HCT116 (cell line): Measurements from ENCODE around the gene HSDL2. TPM values are rescaled to one million over a fixed set of nuclear protein-coding genes. Genes with fewer than 3 reads are reported as not detected.

Source experiments
- ATAC-seq: fragments of 200-7000 bp; cut with Tn5 transposase; 2 replicates; pipeline ENCODE4 v1.9.1; 2020; ENCODE audit warnings: mild to moderate bottlenecking, moderate library complexity
- BruUV-seq: library from RNA; stranded (reverse); fragments of 400-500 nt; replicated peaks from 2 replicates; lab custom pipeline; 2021; lab: Mats Ljungman, UMichigan
- CTCF ChIA-PET: fragments of 300-600 bp; sonication (Branson Sonifier 250); formaldehyde crosslinking; loops from one replicate; lab custom pipeline; 2021; ENCODE audit warnings: antibody characterized with exemption; lab: Charles Lee
- POLR2A ChIA-PET: fragments of 300-600, 350-600 bp; sonication (Branson Sonifier 250); formaldehyde crosslinking; loops from one replicate; lab custom pipeline; 2021; ENCODE audit warnings: antibody characterized with exemption; lab: Charles Lee
- RAD21 ChIA-PET, 2 experiments: fragments of 300-600 bp; sonication (Branson Sonifier 250); formaldehyde crosslinking; loops; one replicate each; lab custom pipeline; 2023; ENCODE audit warnings: low total read pairs in 2 of 2; ENCODE audit not compliant: uncharacterized antibody in 2 of 2, unreplicated experiment in 2 of 2, low non-redundant PET in 1 of 2; lab: Charles Lee
- DNase-seq: peaks from one replicate; pipeline ENCODE4 v3.0.0-alpha.2; 2010; ENCODE audit warnings: low read depth, low spot score
- H2AFZ ChIP-seq: fragments of 200-600 bp; shearing (Covaris generic), sonication (generic); 2 replicates; pipeline ENCODE4 v1.6.1; 2017; ENCODE audit warnings: low read depth, mixed run types, mixed read lengths, antibody characterized with exemption, low read length; ENCODE audit not compliant: poor library complexity, severe bottlenecking
- H3K27ac ChIP-seq: 2 replicates; pipeline ENCODE4 v1.5.1; 2012; ENCODE audit warnings: low read depth, low read length
- H3K27me3 ChIP-seq: fragments of 200-600 bp; sonication (generic); 2 replicates; pipeline ENCODE4 v1.6.1; 2016; ENCODE audit warnings: mixed run types, low read length, mixed read lengths; ENCODE audit not compliant: insufficient read depth
- H3K36me3 ChIP-seq, 2 experiments: fragments of 200-500 bp in 1 of 2; fragments of 200-600 bp in 1 of 2; sonication (Bioruptor generic) in 1 of 2; sonication (generic) in 1 of 2; 2 replicates each; pipeline versions ENCODE4 v1.5.1 to v1.6.1; 2014 to 2016; ENCODE audit warnings: low read length in 2 of 2, inconsistent platforms in 1 of 2, mixed read lengths in 1 of 2, mixed run types in 1 of 2; ENCODE audit not compliant: insufficient read depth in 2 of 2, control insufficient read depth in 1 of 2
- H3K4me1 ChIP-seq, 2 experiments: fragments of 200-600 bp in 1 of 2; sonication (generic) in 1 of 2; 2 replicates each; pipeline versions ENCODE4 v1.5.1 to v1.6.1; 2012 to 2017; ENCODE audit warnings: low read length in 2 of 2, inconsistent platforms in 1 of 2, mild to moderate bottlenecking in 1 of 2, mixed read lengths in 1 of 2, mixed run types in 1 of 2, moderate library complexity in 1 of 2; ENCODE audit not compliant: insufficient read depth in 2 of 2, control insufficient read depth in 1 of 2
- H3K4me2 ChIP-seq: fragments of 200-600 bp; sonication (generic); 2 replicates; pipeline ENCODE4 v1.6.1; 2017; ENCODE audit warnings: mixed run types, low read length, mixed read lengths
- H3K4me3 ChIP-seq, 2 experiments: fragments of 200-600 bp in 1 of 2; sonication (generic) in 1 of 2; replicated peaks in 1 of 2; 2 replicates each; pipeline ENCODE4 v1.5.1; 2011 to 2016; ENCODE audit warnings: low read length in 2 of 2, control low read depth in 1 of 2, low read depth in 1 of 2, mild to moderate bottlenecking in 1 of 2, mixed read lengths in 1 of 2, mixed run types in 1 of 2
- H3K79me2 ChIP-seq: fragments of 200-600 bp; sonication (generic); 2 replicates; pipeline ENCODE4 v1.6.1; 2017; ENCODE audit warnings: mild to moderate bottlenecking, mixed run types, low read length, moderate library complexity, mixed read lengths; ENCODE audit not compliant: insufficient read depth
- H3K9ac ChIP-seq: fragments of 200-600 bp; sonication (generic); 2 replicates; pipeline ENCODE4 v1.6.1; 2016; ENCODE audit warnings: low read length, mixed read lengths
- H3K9me2 ChIP-seq: fragments of 200-600 bp; sonication (generic), shearing (Covaris generic); 2 replicates; pipeline ENCODE4 v1.6.1; 2017; ENCODE audit warnings: mixed run types, mild to moderate bottlenecking, moderate library complexity; ENCODE audit not compliant: insufficient read depth
- H3K9me3 ChIP-seq, 2 experiments: fragments of 200-500 bp in 1 of 2; fragments of 200-600 bp in 1 of 2; sonication (Bioruptor generic) in 1 of 2; sonication (generic) in 1 of 2; 2 replicates each; pipeline ENCODE4 v1.6.1; 2014 to 2017; ENCODE audit warnings: low read length in 2 of 2, mixed read lengths in 2 of 2, inconsistent platforms in 1 of 2, low read depth in 1 of 2, mild to moderate bottlenecking in 1 of 2, mixed run types in 1 of 2, moderate library complexity in 1 of 2; ENCODE audit not compliant: control insufficient read depth in 1 of 2, insufficient read depth in 1 of 2
- H4K20me1 ChIP-seq: fragments of 200-600 bp; sonication (generic), shearing (Covaris generic); 2 replicates; pipeline ENCODE4 v1.6.1; 2017; ENCODE audit warnings: mixed run types, mild to moderate bottlenecking, moderate library complexity; ENCODE audit not compliant: insufficient read depth
- FOSL1 ChIP-seq: IDR thresholded peaks from 2 replicates; pipeline ENCODE4 v1.6.1; 2012; ENCODE audit warnings: low read depth
- SIN3A ChIP-seq: IDR thresholded peaks from 2 replicates; pipeline ENCODE4 v1.6.1; 2012; ENCODE audit warnings: low read depth
- SP1 ChIP-seq: IDR thresholded peaks from 2 replicates; pipeline ENCODE4 v1.6.1; 2012; ENCODE audit warnings: low read depth
- YY1 ChIP-seq: IDR thresholded peaks from 2 replicates; pipeline ENCODE4 v1.6.1; 2011; ENCODE audit warnings: low read length, low read depth, moderate library complexity, mild to moderate bottlenecking; ENCODE audit not compliant: insufficient replicate concordance; ENCODE audit errors: extremely low read depth
- ZNF274 ChIP-seq: fragments of 200-500 bp; sonication (Bioruptor generic); IDR thresholded peaks from 2 replicates; pipeline ENCODE4 v1.6.1; 2014; ENCODE audit warnings: mild to moderate bottlenecking, low read depth, low read length, inconsistent platforms
- intact Hi-C: fragments of 100-400 bp; cut with micrococcal nuclease; formaldehyde crosslinking; loops from 2 replicates; pipeline ENCODE4 v1.10.0; 2022
- total RNA-seq: library from RNA; stranded (reverse); gene quantifications from one replicate; pipeline ENCODE4 v1.2.1, GENCODE V29; 2021; ENCODE audit not compliant: unreplicated experiment
- TF ChIP-seq, protein P1 (sequence below): IDR thresholded peaks from 2 replicates; pipeline ENCODE4 v1.6.1; 2011; ENCODE audit warnings: mild to moderate bottlenecking, low read length, moderate library complexity; ENCODE audit not compliant: insufficient replicate concordance; ENCODE audit errors: extremely low read depth
- TF ChIP-seq, protein P2 (sequence below): IDR thresholded peaks from 2 replicates; pipeline ENCODE4 v1.6.1; 2012
- TF ChIP-seq, protein P3 (sequence below): IDR thresholded peaks from 2 replicates; pipeline ENCODE4 v1.6.1; 2012; ENCODE audit warnings: low read depth

HSDL2 gene
- total RNA-seq, 1 experiment from 2014 or later, result 33.9 TPM

- Histone ChIP-seq H3K4me1 (no peaks in the 10 kb centered on the region), H3K9me3 (no peaks in the 10 kb centered on the region; a peak in 1 of 4 replicates), H4K20me1 (no peaks in the 10 kb centered on the region), H3K36me3 (peaks cover 4 to 12% of the 10 kb centered on the region in 2 experiments; a peak in 2 of 4 replicates), H3K27me3 (no peaks in the 10 kb centered on the region), H3K4me2 (no peak overlapping the region), H3K4me3 (no peak overlapping the region), H3K79me2 (peaks cover 54% of the 10 kb centered on the region), H3K9ac (no peak overlapping the region), H3K9me2 (no peaks in the 10 kb centered on the region), H3K27ac (no peak overlapping the region), H2AFZ (no peak overlapping the region)
- ChIA-PET POLR2A (no interaction called here), RAD21 (no interaction called here), CTCF (no interaction called here)
- no TSS peak for BruUV-seq
- ATAC-seq, result no peak
- DNase-seq, result no peak
- TF ChIP-seq, protein P1, sequence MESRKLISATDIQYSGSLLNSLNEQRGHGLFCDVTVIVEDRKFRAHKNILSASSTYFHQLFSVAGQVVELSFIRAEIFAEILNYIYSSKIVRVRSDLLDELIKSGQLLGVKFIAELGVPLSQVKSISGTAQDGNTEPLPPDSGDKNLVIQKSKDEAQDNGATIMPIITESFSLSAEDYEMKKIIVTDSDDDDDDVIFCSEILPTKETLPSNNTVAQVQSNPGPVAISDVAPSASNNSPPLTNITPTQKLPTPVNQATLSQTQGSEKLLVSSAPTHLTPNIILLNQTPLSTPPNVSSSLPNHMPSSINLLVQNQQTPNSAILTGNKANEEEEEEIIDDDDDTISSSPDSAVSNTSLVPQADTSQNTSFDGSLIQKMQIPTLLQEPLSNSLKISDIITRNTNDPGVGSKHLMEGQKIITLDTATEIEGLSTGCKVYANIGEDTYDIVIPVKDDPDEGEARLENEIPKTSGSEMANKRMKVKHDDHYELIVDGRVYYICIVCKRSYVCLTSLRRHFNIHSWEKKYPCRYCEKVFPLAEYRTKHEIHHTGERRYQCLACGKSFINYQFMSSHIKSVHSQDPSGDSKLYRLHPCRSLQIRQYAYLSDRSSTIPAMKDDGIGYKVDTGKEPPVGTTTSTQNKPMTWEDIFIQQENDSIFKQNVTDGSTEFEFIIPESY, result no peak
- no peak for TF ChIP-seq ZNF274
- TF ChIP-seq FOSL1, result no peak
- TF ChIP-seq, protein P2, sequence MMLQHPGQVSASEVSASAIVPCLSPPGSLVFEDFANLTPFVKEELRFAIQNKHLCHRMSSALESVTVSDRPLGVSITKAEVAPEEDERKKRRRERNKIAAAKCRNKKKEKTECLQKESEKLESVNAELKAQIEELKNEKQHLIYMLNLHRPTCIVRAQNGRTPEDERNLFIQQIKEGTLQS, result no peak
- no peak for TF ChIP-seq YY1
- TF ChIP-seq SP1, result no peak
- no peak for TF ChIP-seq SIN3A
- TF ChIP-seq, protein P3, sequence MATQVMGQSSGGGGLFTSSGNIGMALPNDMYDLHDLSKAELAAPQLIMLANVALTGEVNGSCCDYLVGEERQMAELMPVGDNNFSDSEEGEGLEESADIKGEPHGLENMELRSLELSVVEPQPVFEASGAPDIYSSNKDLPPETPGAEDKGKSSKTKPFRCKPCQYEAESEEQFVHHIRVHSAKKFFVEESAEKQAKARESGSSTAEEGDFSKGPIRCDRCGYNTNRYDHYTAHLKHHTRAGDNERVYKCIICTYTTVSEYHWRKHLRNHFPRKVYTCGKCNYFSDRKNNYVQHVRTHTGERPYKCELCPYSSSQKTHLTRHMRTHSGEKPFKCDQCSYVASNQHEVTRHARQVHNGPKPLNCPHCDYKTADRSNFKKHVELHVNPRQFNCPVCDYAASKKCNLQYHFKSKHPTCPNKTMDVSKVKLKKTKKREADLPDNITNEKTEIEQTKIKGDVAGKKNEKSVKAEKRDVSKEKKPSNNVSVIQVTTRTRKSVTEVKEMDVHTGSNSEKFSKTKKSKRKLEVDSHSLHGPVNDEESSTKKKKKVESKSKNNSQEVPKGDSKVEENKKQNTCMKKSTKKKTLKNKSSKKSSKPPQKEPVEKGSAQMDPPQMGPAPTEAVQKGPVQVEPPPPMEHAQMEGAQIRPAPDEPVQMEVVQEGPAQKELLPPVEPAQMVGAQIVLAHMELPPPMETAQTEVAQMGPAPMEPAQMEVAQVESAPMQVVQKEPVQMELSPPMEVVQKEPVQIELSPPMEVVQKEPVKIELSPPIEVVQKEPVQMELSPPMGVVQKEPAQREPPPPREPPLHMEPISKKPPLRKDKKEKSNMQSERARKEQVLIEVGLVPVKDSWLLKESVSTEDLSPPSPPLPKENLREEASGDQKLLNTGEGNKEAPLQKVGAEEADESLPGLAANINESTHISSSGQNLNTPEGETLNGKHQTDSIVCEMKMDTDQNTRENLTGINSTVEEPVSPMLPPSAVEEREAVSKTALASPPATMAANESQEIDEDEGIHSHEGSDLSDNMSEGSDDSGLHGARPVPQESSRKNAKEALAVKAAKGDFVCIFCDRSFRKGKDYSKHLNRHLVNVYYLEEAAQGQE, result no peak
- intact Hi-C loops, result no loop called here
These were observed 115.7 kb downstream of the HSDL2 start for GRCh38 chr9:112495614-112496013.
